A549 (cell line): ENCODE measurements around the gene ANTXR1. TPM values are rescaled to one million over a fixed set of nuclear protein-coding genes. Genes with fewer than 3 reads are reported as not detected.
A peak's percentile ranks its signal among the peaks of the same experiment; 100 is the strongest.

Source experiments
- ATAC-seq, 2 experiments: fragments of 200-7000 bp in 1 of 2; fragments of >200 bp in 1 of 2; cut with Nextera tagmentation in 1 of 2; cut with Tn5 transposase in 1 of 2; 3 replicates each; pipeline versions ENCODE4 v1.8.0 to v1.9.1; 2018 to 2020; ENCODE audit warnings: mild to moderate bottlenecking in 1 of 2, moderate library complexity in 1 of 2
- CTCF ChIA-PET: fragments of 300-600 bp; sonication (Branson Sonifier 250); formaldehyde crosslinking; extraction: SDS; loops from one replicate; lab custom pipeline; 2021; ENCODE audit warnings: antibody characterized with exemption, inconsistent platforms; lab: Yijun Ruan, JAX
- POLR2A ChIA-PET: fragments of 350-600 bp; formaldehyde crosslinking; extraction: SDS; loops from one replicate; lab custom pipeline; 2021; ENCODE audit warnings: antibody characterized with exemption, inconsistent platforms; lab: Yijun Ruan, JAX
- DNase-seq, 2 experiments: peaks; one replicate each; pipeline versions ENCODE4 v3.0.0 to v3.0.0-alpha.2; 2011 to 2016; ENCODE audit warnings: low read depth in 1 of 2, low spot score in 1 of 2
- FAIRE-seq: peaks from 2 replicates; lab custom pipeline; 2011; peaks lifted over from hg19 to GRCh38; lab: Jason Lieb, UNC
- H3K27ac ChIP-seq, 2 experiments: fragments of >200 bp; sonication (Bioruptor Twin); formaldehyde crosslinking; 3 replicates each; pipeline ENCODE4 v1.5.1; 2016 to 2017
- H3K4me1 ChIP-seq: fragments of >200 bp; sonication (Bioruptor Twin); formaldehyde crosslinking; 3 replicates; pipeline ENCODE4 v1.6.1; 2016
- H3K4me2 ChIP-seq: fragments of >200 bp; sonication (Bioruptor Twin); formaldehyde crosslinking; 3 replicates; pipeline ENCODE4 v1.6.1; 2016
- H3K4me3 ChIP-seq: fragments of >200 bp; sonication (Bioruptor Twin); formaldehyde crosslinking; 3 replicates; pipeline ENCODE4 v1.5.1; 2016
- H3K9me3 ChIP-seq: fragments of >200 bp; sonication (Bioruptor Twin); formaldehyde crosslinking; 3 replicates; pipeline ENCODE4 v1.6.1; 2016
- BHLHE40 ChIP-seq: IDR thresholded peaks from 2 replicates; pipeline ENCODE4 v1.6.1; 2012; ENCODE audit warnings: low read depth, low read length, inconsistent platforms
- CBX8 ChIP-seq: fragments of 200-600 bp; sonication (generic); IDR thresholded peaks from 2 replicates; pipeline ENCODE4 v1.6.1; 2016
- CHD4 ChIP-seq: fragments of 200-600 bp; sonication (generic); IDR thresholded peaks from 2 replicates; pipeline ENCODE4 v1.6.1; 2016; ENCODE audit warnings: antibody characterized with exemption, mild to moderate bottlenecking, borderline replicate concordance
- EHMT2 ChIP-seq: fragments of 200-600 bp; sonication (generic); IDR thresholded peaks from 2 replicates; pipeline ENCODE4 v1.6.1; 2016; ENCODE audit warnings: antibody characterized with exemption, low read depth, mild to moderate bottlenecking, moderate library complexity
- ELK1 ChIP-seq: fragments of 150-350 bp; IDR thresholded peaks from 2 replicates; pipeline ENCODE4 v1.6.1; 2014; ENCODE audit warnings: low read depth, mild to moderate bottlenecking, low read length
- EP300 ChIP-seq, 2 experiments: fragments of >200 bp; sonication (Bioruptor Twin); formaldehyde crosslinking; IDR thresholded peaks; 2 replicates in 1 of 2; 3 replicates in 1 of 2; pipeline ENCODE4 v1.6.1; 2016 to 2017
- FOXS1 ChIP-seq: fragments of 250-450 bp; sonication (Bioruptor Pico); IDR thresholded peaks from 2 replicates; pipeline ENCODE4 v1.5.0; 2020; ENCODE audit warnings: mild to moderate bottlenecking, moderate library complexity
- HDAC2 ChIP-seq: fragments of 200-600 bp; sonication (generic); IDR thresholded peaks from 2 replicates; pipeline ENCODE4 v1.6.1; 2016
- HES2 ChIP-seq: fragments of >200 bp; sonication (Bioruptor Twin); formaldehyde crosslinking; IDR thresholded peaks from 2 replicates; pipeline ENCODE4 v1.6.1; 2016
- HMGXB4 ChIP-seq: fragments of 250-450 bp; sonication (Bioruptor Pico); IDR thresholded peaks from 2 replicates; pipeline ENCODE4 v1.5.0; 2021; ENCODE audit warnings: mild to moderate bottlenecking, moderate library complexity, borderline replicate concordance
- HOXA7 ChIP-seq: fragments of 250-450 bp; sonication (Bioruptor Pico); IDR thresholded peaks from 2 replicates; pipeline ENCODE4 v1.5.0; 2020; ENCODE audit warnings: mild to moderate bottlenecking, moderate library complexity
- JUN ChIP-seq, 2 experiments: fragments of >200 bp; sonication (Bioruptor Twin); formaldehyde crosslinking; IDR thresholded peaks; 2 replicates in 1 of 2; 3 replicates in 1 of 2; pipeline ENCODE4 v1.6.1; 2016 to 2017
- KDM1A ChIP-seq: fragments of 200-600 bp; sonication (generic); IDR thresholded peaks from 2 replicates; pipeline ENCODE4 v1.6.1; 2016; ENCODE audit warnings: low read depth, mild to moderate bottlenecking
- MYC ChIP-seq: IDR thresholded peaks from 2 replicates; pipeline ENCODE4 v1.6.1; 2012; ENCODE audit warnings: mild to moderate bottlenecking, inconsistent platforms, low read length, improper control_type of control experiment, borderline replicate concordance
- NPAS2 ChIP-seq: fragments of 250-450 bp; sonication (Bioruptor Pico); IDR thresholded peaks from 2 replicates; pipeline ENCODE4 v1.8.0; 2022; ENCODE audit warnings: mild to moderate bottlenecking, moderate library complexity, borderline replicate concordance
- NR3C1 ChIP-seq: fragments of >200 bp; sonication (Bioruptor Twin); formaldehyde crosslinking; IDR thresholded peaks from 3 replicates; pipeline ENCODE4 v1.6.1; 2017
- POLR2A ChIP-seq: IDR thresholded peaks from 2 replicates; pipeline ENCODE4 v1.6.1; 2012; ENCODE audit warnings: mild to moderate bottlenecking, low read length
- REST ChIP-seq: fragments of 200-600 bp; sonication (generic); IDR thresholded peaks from 2 replicates; pipeline ENCODE4 v1.6.1; 2016; ENCODE audit warnings: antibody characterized with exemption, mild to moderate bottlenecking, moderate library complexity
- RNF2 ChIP-seq: fragments of 200-600 bp; sonication (generic); IDR thresholded peaks from 2 replicates; pipeline ENCODE4 v1.6.1; 2016; ENCODE audit warnings: low read depth, mild to moderate bottlenecking, antibody characterized with exemption, moderate library complexity, borderline replicate concordance
- TFCP2L1 ChIP-seq: fragments of 250-450 bp; sonication (Bioruptor Pico); IDR thresholded peaks from 2 replicates; pipeline ENCODE4 v1.5.0; 2021; ENCODE audit warnings: mild to moderate bottlenecking
- TP53 ChIP-seq: fragments of 250-450 bp; sonication (Bioruptor Pico); IDR thresholded peaks from 2 replicates; pipeline ENCODE4 v1.5.0; 2021; ENCODE audit warnings: mild to moderate bottlenecking, moderate library complexity
- ZC3H11A ChIP-seq: fragments of 450-650 bp; IDR thresholded peaks from 2 replicates; pipeline ENCODE4 v1.6.1; 2014; ENCODE audit warnings: antibody characterized with exemption, mild to moderate bottlenecking
- ZFP36 ChIP-seq: fragments of 450-650 bp; IDR thresholded peaks from 2 replicates; pipeline ENCODE4 v1.6.1; 2014; ENCODE audit warnings: borderline replicate concordance; ENCODE audit not compliant: partially characterized antibody
- ZNF302 ChIP-seq: fragments of 250-450 bp; sonication (Bioruptor Pico); IDR thresholded peaks from 2 replicates; pipeline ENCODE4 v1.9.0; 2021; ENCODE audit warnings: inconsistent platforms, mild to moderate bottlenecking, moderate library complexity
- WGBS: methylation state at CpG from one replicate; pipeline ENCODE4 v1.1.6; 2017; ENCODE audit errors: missing lambda C conversion rate; 5-methylcytosine and 5-hydroxymethylcytosine counted together
- polyA plus RNA-seq, 4 experiments: library from polyadenylated mRNA; depleted of rRNA in 3 of 4; stranded (reverse); fragments of >200 nt; fragmentation: RNase III in 1 of 4; extraction: RNeasy Plus Mini Kit Qiagen cat#74134 plus additional on column Dnase treatment in 1 of 4; gene quantifications; 2 replicates in 3 of 4; 3 replicates in 1 of 4; pipeline ENCODE4 v1.2.3, GENCODE V29; 2011 to 2017
- TF ChIP-seq, protein P1 (sequence below): IDR thresholded peaks from 2 replicates; pipeline ENCODE4 v1.6.1; 2012
- TF ChIP-seq, protein P2 (sequence below): IDR thresholded peaks from 2 replicates; pipeline ENCODE4 v1.6.1; 2012; ENCODE audit warnings: low read depth, borderline replicate concordance
- TF ChIP-seq, protein P3 (sequence below): fragments of 250-450 bp; sonication (Bioruptor Pico); IDR thresholded peaks from 2 replicates; pipeline ENCODE4 v1.5.0; 2020; ENCODE audit warnings: low read depth, mild to moderate bottlenecking, moderate library complexity

The ANTXR1 gene
- polyA plus RNA-seq, 2 of the 4 experiments (the other 2 are of a cell fraction) = 161 to 194 TPM

DNA sequence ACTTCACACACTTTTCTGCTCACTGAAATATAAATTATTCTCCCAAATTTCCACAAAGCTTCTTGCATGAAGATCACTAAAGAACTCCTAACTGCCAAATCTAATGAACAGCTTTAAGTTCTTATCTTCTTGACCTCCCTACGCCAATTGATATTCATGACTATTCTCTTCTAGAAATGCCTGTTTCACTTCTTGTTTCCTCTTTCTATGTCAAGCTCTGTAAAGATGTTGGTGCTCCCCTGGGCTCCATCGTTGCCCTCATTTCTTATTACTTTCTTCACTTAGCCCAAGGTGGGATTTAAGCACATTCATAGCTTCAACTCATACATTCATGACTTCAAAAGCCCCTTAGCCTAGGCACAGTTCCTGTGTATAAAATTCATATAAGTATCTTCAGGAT lies 9.2 kb upstream of the ANTXR1 start:
- no peak overlapping the region for H3K4me2 ChIP-seq
- TF ChIP-seq TP53 (CRISPR knock-in tag) (no peak), HMGXB4 (no peak), CBX8 (no peak), EP300 (IDR thresholded peaks at IDR 0.05) (no peak), TFCP2L1 (CRISPR knock-in tag) (no peak), KDM1A (no peak), ZFP36 (no peak), BHLHE40 (no peak), RNF2 (no peak), FOXS1 (CRISPR knock-in tag) (no peak), POLR2A (no peak)
- TF ChIP-seq, protein P1, sequence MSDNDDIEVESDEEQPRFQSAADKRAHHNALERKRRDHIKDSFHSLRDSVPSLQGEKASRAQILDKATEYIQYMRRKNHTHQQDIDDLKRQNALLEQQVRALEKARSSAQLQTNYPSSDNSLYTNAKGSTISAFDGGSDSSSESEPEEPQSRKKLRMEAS = no peak
- TF ChIP-seq, protein P2, sequence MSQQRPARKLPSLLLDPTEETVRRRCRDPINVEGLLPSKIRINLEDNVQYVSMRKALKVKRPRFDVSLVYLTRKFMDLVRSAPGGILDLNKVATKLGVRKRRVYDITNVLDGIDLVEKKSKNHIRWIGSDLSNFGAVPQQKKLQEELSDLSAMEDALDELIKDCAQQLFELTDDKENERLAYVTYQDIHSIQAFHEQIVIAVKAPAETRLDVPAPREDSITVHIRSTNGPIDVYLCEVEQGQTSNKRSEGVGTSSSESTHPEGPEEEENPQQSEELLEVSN = no peak
- no peaks in the 10 kb centered on the region for H3K4me1 ChIP-seq
- H3K9me3 ChIP-seq = peaks cover 33% of the 10 kb centered on the region
- H3K27ac ChIP-seq = no peak overlapping the region
- no peak overlapping the region for H3K4me3 ChIP-seq
- ATAC-seq (no peak), FAIRE-seq (no peak), DNase-seq (no peak)
- ChIA-PET POLR2A (no interaction called here), CTCF (interaction anchor here (1.8 to 3.0 kb wide), 4 partner anchors 9 to 60 kb away, joined by 6 to 15 read pairs (median 10); partner anchors contain the start of gene ANTXR1)
- 49% methylated on average over 2 of the region's 2 CpGs for WGBS

GRCh38 chr2:69007169-69007568 lies 5.8 kb upstream of the ANTXR1 start:
- 0 out of 6 replicates have a peak overlapping the region, but pooled peaks of 1 of the 2 experiments have one; percentile 6 for H3K27ac ChIP-seq
- ATAC-seq (no peak), DNase-seq (no peak), FAIRE-seq (no peak)
- peaks cover 12% of the 10 kb centered on the region for H3K9me3 ChIP-seq
- peaks cover 6% of the 10 kb centered on the region; the same call in 2 of the 3 replicates for H3K4me1 ChIP-seq
- TF ChIP-seq HOXA7 (CRISPR knock-in tag) (no peak), ELK1 (no peak), MYC (no peak), POLR2A (no peak), JUN (IDR thresholded peaks at IDR 0.05) (no peak), EHMT2 (no peak)
- TF ChIP-seq, protein P1 = no peak
- no peak overlapping the region for H3K4me3 ChIP-seq
- no peak overlapping the region for H3K4me2 ChIP-seq
- CTCF ChIA-PET = interaction anchor here (1.6 kb wide), 1 partner anchor 64 kb away, joined by 6 read pairs; no protein-coding TSS in a partner anchor
- POLR2A ChIA-PET = no interaction called here

GRCh38 chr2:69007603-69008002 lies 5.4 kb upstream of the ANTXR1 start:
- Histone ChIP-seq H3K9me3 (peaks cover 7% of the 10 kb centered on the region), H3K4me1 (peaks cover 10% of the 10 kb centered on the region), H3K4me2 (no peak overlapping the region), H3K4me3 (no peak overlapping the region), H3K27ac (peak overlapping the region in 1 of 2 experiments; percentile 31; a peak in 1 of 6 replicates)
- ChIA-PET CTCF (interaction anchor here (1.6 kb wide), 1 partner anchor 64 kb away, joined by 6 read pairs; no protein-coding TSS in a partner anchor), POLR2A (no interaction called here)
- FAIRE-seq (no peak), ATAC-seq (no peak), DNase-seq (no peak)
- TF ChIP-seq ZNF302 (CRISPR knock-in tag) (no peak), REST (no peak), HES2 (no peak), CBX8 (no peak), HDAC2 (no peak), NR3C1 (no peak), NPAS2 (CRISPR knock-in tag) (no peak), CHD4 (no peak), ZC3H11A (no peak), ZFP36 (no peak)
- TF ChIP-seq, protein P3, sequence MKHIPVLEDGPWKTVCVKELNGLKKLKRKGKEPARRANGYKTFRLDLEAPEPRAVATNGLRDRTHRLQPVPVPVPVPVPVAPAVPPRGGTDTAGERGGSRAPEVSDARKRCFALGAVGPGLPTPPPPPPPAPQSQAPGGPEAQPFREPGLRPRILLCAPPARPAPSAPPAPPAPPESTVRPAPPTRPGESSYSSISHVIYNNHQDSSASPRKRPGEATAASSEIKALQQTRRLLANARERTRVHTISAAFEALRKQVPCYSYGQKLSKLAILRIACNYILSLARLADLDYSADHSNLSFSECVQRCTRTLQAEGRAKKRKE (CRISPR knock-in tag) = no peak
